HCT116 (cell line): ENCODE data around the gene ACTR1B. TPM values are rescaled to one million over a fixed set of nuclear protein-coding genes. Genes with fewer than 3 reads are reported as not detected.

Experiments used
- ATAC-seq: fragments of 200-7000 bp; cut with Tn5 transposase; 2 replicates; pipeline ENCODE4 v1.9.1; 2020; ENCODE audit warnings: mild to moderate bottlenecking, moderate library complexity
- BruUV-seq: library from RNA; stranded (reverse); fragments of 400-500 nt; replicated peaks from 2 replicates; lab custom pipeline; 2021; lab: Mats Ljungman, UMichigan
- CTCF ChIA-PET: fragments of 300-600 bp; sonication (Branson Sonifier 250); formaldehyde crosslinking; loops from one replicate; lab custom pipeline; 2021; ENCODE audit warnings: antibody characterized with exemption; lab: Charles Lee
- POLR2A ChIA-PET: fragments of 300-600, 350-600 bp; sonication (Branson Sonifier 250); formaldehyde crosslinking; loops from one replicate; lab custom pipeline; 2021; ENCODE audit warnings: antibody characterized with exemption; lab: Charles Lee
- RAD21 ChIA-PET, 2 experiments: fragments of 300-600 bp; sonication (Branson Sonifier 250); formaldehyde crosslinking; loops; one replicate each; lab custom pipeline; 2023; ENCODE audit warnings: low total read pairs in 2 of 2; ENCODE audit not compliant: uncharacterized antibody in 2 of 2, unreplicated experiment in 2 of 2, low non-redundant PET in 1 of 2; lab: Charles Lee
- DNase-seq: peaks from one replicate; pipeline ENCODE4 v3.0.0-alpha.2; 2010; ENCODE audit warnings: low read depth, low spot score
- H2AFZ ChIP-seq: fragments of 200-600 bp; shearing (Covaris generic), sonication (generic); 2 replicates; pipeline ENCODE4 v1.6.1; 2017; ENCODE audit warnings: low read depth, mixed run types, mixed read lengths, antibody characterized with exemption, low read length; ENCODE audit not compliant: poor library complexity, severe bottlenecking
- H3K27ac ChIP-seq: 2 replicates; pipeline ENCODE4 v1.5.1; 2012; ENCODE audit warnings: low read depth, low read length
- H3K27me3 ChIP-seq: fragments of 200-600 bp; sonication (generic); 2 replicates; pipeline ENCODE4 v1.6.1; 2016; ENCODE audit warnings: mixed run types, low read length, mixed read lengths; ENCODE audit not compliant: insufficient read depth
- H3K36me3 ChIP-seq, 2 experiments: fragments of 200-500 bp in 1 of 2; fragments of 200-600 bp in 1 of 2; sonication (Bioruptor generic) in 1 of 2; sonication (generic) in 1 of 2; 2 replicates each; pipeline versions ENCODE4 v1.5.1 to v1.6.1; 2014 to 2016; ENCODE audit warnings: low read length in 2 of 2, inconsistent platforms in 1 of 2, mixed read lengths in 1 of 2, mixed run types in 1 of 2; ENCODE audit not compliant: insufficient read depth in 2 of 2, control insufficient read depth in 1 of 2
- H3K4me1 ChIP-seq, 2 experiments: fragments of 200-600 bp in 1 of 2; sonication (generic) in 1 of 2; 2 replicates each; pipeline versions ENCODE4 v1.5.1 to v1.6.1; 2012 to 2017; ENCODE audit warnings: low read length in 2 of 2, inconsistent platforms in 1 of 2, mild to moderate bottlenecking in 1 of 2, mixed read lengths in 1 of 2, mixed run types in 1 of 2, moderate library complexity in 1 of 2; ENCODE audit not compliant: insufficient read depth in 2 of 2, control insufficient read depth in 1 of 2
- H3K4me2 ChIP-seq: fragments of 200-600 bp; sonication (generic); 2 replicates; pipeline ENCODE4 v1.6.1; 2017; ENCODE audit warnings: mixed run types, low read length, mixed read lengths
- H3K4me3 ChIP-seq, 2 experiments: fragments of 200-600 bp in 1 of 2; sonication (generic) in 1 of 2; replicated peaks in 1 of 2; 2 replicates each; pipeline ENCODE4 v1.5.1; 2011 to 2016; ENCODE audit warnings: low read length in 2 of 2, control low read depth in 1 of 2, low read depth in 1 of 2, mild to moderate bottlenecking in 1 of 2, mixed read lengths in 1 of 2, mixed run types in 1 of 2
- H3K79me2 ChIP-seq: fragments of 200-600 bp; sonication (generic); 2 replicates; pipeline ENCODE4 v1.6.1; 2017; ENCODE audit warnings: mild to moderate bottlenecking, mixed run types, low read length, moderate library complexity, mixed read lengths; ENCODE audit not compliant: insufficient read depth
- H3K9ac ChIP-seq: fragments of 200-600 bp; sonication (generic); 2 replicates; pipeline ENCODE4 v1.6.1; 2016; ENCODE audit warnings: low read length, mixed read lengths
- H3K9me2 ChIP-seq: fragments of 200-600 bp; sonication (generic), shearing (Covaris generic); 2 replicates; pipeline ENCODE4 v1.6.1; 2017; ENCODE audit warnings: mixed run types, mild to moderate bottlenecking, moderate library complexity; ENCODE audit not compliant: insufficient read depth
- H3K9me3 ChIP-seq, 2 experiments: fragments of 200-500 bp in 1 of 2; fragments of 200-600 bp in 1 of 2; sonication (Bioruptor generic) in 1 of 2; sonication (generic) in 1 of 2; 2 replicates each; pipeline ENCODE4 v1.6.1; 2014 to 2017; ENCODE audit warnings: low read length in 2 of 2, mixed read lengths in 2 of 2, inconsistent platforms in 1 of 2, low read depth in 1 of 2, mild to moderate bottlenecking in 1 of 2, mixed run types in 1 of 2, moderate library complexity in 1 of 2; ENCODE audit not compliant: control insufficient read depth in 1 of 2, insufficient read depth in 1 of 2
- H4K20me1 ChIP-seq: fragments of 200-600 bp; sonication (generic), shearing (Covaris generic); 2 replicates; pipeline ENCODE4 v1.6.1; 2017; ENCODE audit warnings: mixed run types, mild to moderate bottlenecking, moderate library complexity; ENCODE audit not compliant: insufficient read depth
- CTCF ChIP-seq, 3 experiments: fragments of 200-600 bp in 1 of 3; sonication (generic) in 1 of 3; IDR thresholded peaks in 2 of 3; conservative IDR thresholded peaks in 1 of 3; 2 replicates each; pipeline ENCODE4 v1.5.1; 2012 to 2017; ENCODE audit warnings: low read depth in 2 of 3, low read length in 2 of 3, antibody characterized with exemption in 1 of 3, borderline replicate concordance in 1 of 3, control low read depth in 1 of 3, mild to moderate bottlenecking in 1 of 3, mixed read lengths in 1 of 3, mixed run types in 1 of 3, moderate library complexity in 1 of 3; ENCODE audit not compliant: insufficient read depth in 1 of 3
- MAX ChIP-seq: IDR thresholded peaks from 2 replicates; pipeline ENCODE4 v1.6.1; 2012
- POLR2AphosphoS5 ChIP-seq: IDR thresholded peaks from 2 replicates; pipeline ENCODE4 v1.6.1; 2011; ENCODE audit warnings: mild to moderate bottlenecking, low read depth, low read length, moderate library complexity
- RAD21 ChIP-seq: IDR thresholded peaks from 2 replicates; pipeline ENCODE4 v1.6.1; 2012; ENCODE audit warnings: low read depth, mild to moderate bottlenecking
- SP1 ChIP-seq: IDR thresholded peaks from 2 replicates; pipeline ENCODE4 v1.6.1; 2012; ENCODE audit warnings: low read depth
- TCF7L2 ChIP-seq: IDR thresholded peaks from 2 replicates; pipeline ENCODE4 v1.7.0; 2011; ENCODE audit warnings: borderline replicate concordance, inconsistent platforms; ENCODE audit not compliant: insufficient read depth, insufficient read length; ENCODE audit errors: extremely low read depth
- ZFX ChIP-seq: fragments of 450-650 bp; IDR thresholded peaks from 2 replicates; pipeline ENCODE4 v1.6.1; 2017
- intact Hi-C: fragments of 100-400 bp; cut with micrococcal nuclease; formaldehyde crosslinking; loops from 2 replicates; pipeline ENCODE4 v1.10.0; 2022
- total RNA-seq: library from RNA; stranded (reverse); gene quantifications from one replicate; pipeline ENCODE4 v1.2.1, GENCODE V29; 2021; ENCODE audit not compliant: unreplicated experiment

Gene ACTR1B
- total RNA-seq, 1 experiment from 2014 or later = 42.8 TPM

- no TSS peak for BruUV-seq
- H3K36me3 ChIP-seq = no peaks in the 10 kb centered on the region
- H3K27me3 ChIP-seq = no peaks in the 10 kb centered on the region
- DNase-seq = no peak
- H3K4me1 ChIP-seq = peaks cover 0 to 5% of the 10 kb centered on the region in 2 experiments; a peak in 1 of 4 replicates
- H3K4me2 ChIP-seq = no peak overlapping the region
- TF ChIP-seq POLR2AphosphoS5 = no peak
- no peak for TF ChIP-seq ZFX
- no peak for TF ChIP-seq TCF7L2
- POLR2A ChIA-PET = no interaction called here
- H3K79me2 ChIP-seq = no peaks in the 10 kb centered on the region
- RAD21 ChIA-PET = no interaction called here
- H4K20me1 ChIP-seq = no peaks in the 10 kb centered on the region
- H2AFZ ChIP-seq = no peak overlapping the region
- H3K9me3 ChIP-seq = no peaks in the 10 kb centered on the region
- ATAC-seq = no peak
- no peak overlapping the region for H3K27ac ChIP-seq
- CTCF ChIA-PET = no interaction called here
- H3K9me2 ChIP-seq = no peaks in the 10 kb centered on the region
- H3K9ac ChIP-seq = no peak overlapping the region
- intact Hi-C loops = loop anchor here (2.0 kb wide), 1 partner anchor 1136 kb away; no protein-coding TSS in a partner anchor
- H3K4me3 ChIP-seq = no peak overlapping the region
Measured at GRCh38 chr2:97701186-97701585, 37.3 kb upstream of the ACTR1B start.

DNA sequence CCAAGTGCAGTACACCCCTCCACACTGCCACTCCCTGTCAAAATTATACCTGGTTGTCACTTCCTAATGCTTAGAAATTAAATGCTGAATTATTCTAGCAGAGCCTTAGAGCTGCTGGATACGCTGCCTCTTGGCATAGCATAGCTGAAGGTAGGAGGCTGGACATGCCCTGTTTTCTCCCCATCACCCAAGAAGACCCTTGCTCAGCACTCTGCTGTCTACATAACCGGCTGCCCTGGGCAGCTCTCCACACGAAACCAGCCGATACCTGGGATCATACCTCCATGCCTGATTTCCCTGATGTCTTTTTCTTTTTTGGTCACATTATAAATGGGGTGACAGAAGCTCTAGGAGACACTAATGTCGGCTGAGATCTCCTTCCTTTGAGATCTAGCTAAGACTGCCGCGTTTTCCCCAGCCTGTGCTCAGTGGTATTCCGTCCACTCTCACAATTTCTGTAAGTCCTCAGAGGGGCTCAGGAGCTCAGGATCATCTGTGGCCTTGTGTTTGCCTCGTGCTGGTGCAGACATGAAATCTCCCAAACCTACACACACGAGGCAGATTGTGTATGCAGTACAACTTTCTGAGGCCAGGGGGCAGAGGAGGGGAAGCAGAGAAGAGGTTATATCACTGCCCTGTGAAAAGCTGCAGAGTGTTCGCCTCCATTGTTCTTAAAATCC is 36.1 kb upstream of the ACTR1B start:
- H3K9me3 ChIP-seq = no peaks in the 10 kb centered on the region

More for the DNA sequence above, 36.1 kb upstream of the ACTR1B start:
- H3K36me3 ChIP-seq = no peaks in the 10 kb centered on the region
- no peaks in the 10 kb centered on the region for H3K27me3 ChIP-seq
- H3K9me2 ChIP-seq = no peaks in the 10 kb centered on the region
- H3K79me2 ChIP-seq = no peaks in the 10 kb centered on the region
- ChIA-PET RAD21 (interaction anchor here (1.3 to 1.5 kb wide), 2 partner anchors 684 to 685 kb away, joined by 7 to 9 read pairs; no protein-coding TSS in a partner anchor), CTCF (interaction anchor here (0.7 to 5.5 kb wide), 10 partner anchors 8 to 1138 kb away, joined by 3 to 89 read pairs (median 4); partner anchors contain the start of gene ANKRD36B), POLR2A (interaction anchor here (1.8 kb wide), 1 partner anchor 10 kb away, joined by 5 read pairs; no protein-coding TSS in a partner anchor)
- intact Hi-C loops = loop anchor here (1.0 to 2.0 kb wide), 2 partner anchors 685 to 1137 kb away; no protein-coding TSS in a partner anchor
- no peak overlapping the region for H3K4me2 ChIP-seq
- no peak overlapping the region for H3K27ac ChIP-seq
- H3K4me3 ChIP-seq = no peak overlapping the region
- ATAC-seq (peak; percentile 86), DNase-seq (peak; percentile 37)
- no TSS peak for BruUV-seq
- H3K9ac ChIP-seq = no peak overlapping the region
- TF ChIP-seq CTCF (IDR thresholded peaks at IDR 0.05 in 2 of 3, conservative IDR thresholded peaks at IDR 0.05 in 1 of 3; ENCODE audit: borderline replicate concordance in 1 of 3, insufficient read depth in 1 of 3, low read depth in 2 of 3, low read length in 2 of 3) = peak; percentile 64 to 72 (median 66); a peak in 5 of 6 replicates
- TF ChIP-seq SP1 = no peak
- TF ChIP-seq POLR2AphosphoS5 = no peak
- peak; percentile 90 for TF ChIP-seq MAX
- peak; percentile 68 for TF ChIP-seq RAD21
- peak overlapping the region; percentile 87 for H2AFZ ChIP-seq
- no peaks in the 10 kb centered on the region for H4K20me1 ChIP-seq
- H3K4me1 ChIP-seq = peaks cover 0 to 5% of the 10 kb centered on the region in 2 experiments; a peak in 1 of 4 replicates
